Endothelial cell of hepatic sinusoid (primary cell): Measurements from ENCODE around the gene TTC34.

Experiments used
- in situ Hi-C: cut with HindIII; loops from 2 replicates; pipeline ENCODE4 v1.10.0; 2017; ENCODE audit warnings: low sequenced_read_pairs

Gene TTC34

GRCh38 chr1:2594001-2594640, 207.4 kb downstream of the TTC34 start:
- in situ Hi-C loops = no loop called here

- in situ Hi-C loops = no loop called here
These were observed 208.1 kb downstream of the TTC34 start for GRCh38 chr1:2593251-2593878.

GRCh38 chr1:2592672-2593071, 208.8 kb downstream of the TTC34 start:
- in situ Hi-C loops = no loop called here

GRCh38 chr1:2591581-2592261, 209.8 kb downstream of the TTC34 start:
- in situ Hi-C loops = no loop called here

DNA sequence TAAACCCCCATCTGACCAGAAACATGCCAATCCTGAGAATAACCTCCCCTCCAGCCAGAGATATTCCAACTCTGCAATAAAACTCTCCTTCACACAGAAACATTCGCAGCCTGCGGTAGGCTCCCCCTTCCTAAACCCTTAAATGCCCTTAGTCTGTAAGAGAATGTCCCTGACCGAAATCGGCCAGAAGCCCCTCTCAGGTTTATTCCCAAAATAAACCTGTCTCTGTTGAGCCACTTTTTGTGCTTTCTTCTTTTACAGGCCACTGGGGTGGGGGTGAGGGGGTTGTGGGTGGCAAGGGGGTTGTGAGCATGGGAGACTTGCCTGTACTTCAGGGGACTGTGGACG, 210.3 kb downstream of the TTC34 start:
- in situ Hi-C loops = no loop called here

- in situ Hi-C loops = no loop called here
These were observed 211.0 kb downstream of the TTC34 start for GRCh38 chr1:2590233-2591141.

- in situ Hi-C loops = no loop called here
These were observed 211.9 kb downstream of the TTC34 start for GRCh38 chr1:2589431-2590232.

DNA sequence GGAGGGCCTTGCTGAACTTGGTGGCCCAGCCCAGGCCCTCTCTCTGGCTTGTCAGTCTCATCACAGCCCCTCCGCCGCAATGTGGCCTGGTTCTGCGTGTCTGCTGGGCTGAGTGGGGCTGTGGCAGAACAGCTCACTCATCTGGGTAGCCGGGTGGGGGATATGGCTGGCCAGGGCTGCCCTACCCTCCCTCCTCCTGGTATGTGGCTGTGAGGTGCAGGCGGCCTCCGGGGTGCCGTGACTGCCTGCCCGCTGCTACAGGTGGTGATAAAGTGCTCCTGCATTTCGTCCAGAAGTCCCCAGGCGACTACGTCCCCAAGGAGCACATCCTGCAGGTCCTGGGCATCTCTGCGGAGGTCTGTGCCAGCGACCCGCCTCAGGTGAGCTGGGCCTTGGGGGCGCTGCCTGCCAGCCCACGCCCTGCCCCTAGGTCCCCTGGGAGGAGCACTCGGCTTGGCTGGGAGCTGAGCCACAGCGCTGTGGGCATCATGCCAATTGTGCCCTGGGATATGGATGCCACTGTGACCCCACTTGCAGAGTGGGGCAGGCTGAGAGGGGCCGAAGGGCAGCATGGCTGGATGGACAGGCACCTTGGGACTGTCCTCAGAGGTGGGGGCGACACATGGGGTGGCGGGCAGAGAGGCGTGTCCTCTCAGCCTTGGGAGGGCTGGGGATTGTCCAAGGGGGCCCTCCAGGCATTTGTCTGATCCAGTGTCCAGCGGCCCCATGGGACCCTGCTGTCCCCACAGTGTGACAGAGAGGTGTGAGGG, 212.6 kb downstream of the TTC34 start:
- in situ Hi-C loops = no loop called here

DNA sequence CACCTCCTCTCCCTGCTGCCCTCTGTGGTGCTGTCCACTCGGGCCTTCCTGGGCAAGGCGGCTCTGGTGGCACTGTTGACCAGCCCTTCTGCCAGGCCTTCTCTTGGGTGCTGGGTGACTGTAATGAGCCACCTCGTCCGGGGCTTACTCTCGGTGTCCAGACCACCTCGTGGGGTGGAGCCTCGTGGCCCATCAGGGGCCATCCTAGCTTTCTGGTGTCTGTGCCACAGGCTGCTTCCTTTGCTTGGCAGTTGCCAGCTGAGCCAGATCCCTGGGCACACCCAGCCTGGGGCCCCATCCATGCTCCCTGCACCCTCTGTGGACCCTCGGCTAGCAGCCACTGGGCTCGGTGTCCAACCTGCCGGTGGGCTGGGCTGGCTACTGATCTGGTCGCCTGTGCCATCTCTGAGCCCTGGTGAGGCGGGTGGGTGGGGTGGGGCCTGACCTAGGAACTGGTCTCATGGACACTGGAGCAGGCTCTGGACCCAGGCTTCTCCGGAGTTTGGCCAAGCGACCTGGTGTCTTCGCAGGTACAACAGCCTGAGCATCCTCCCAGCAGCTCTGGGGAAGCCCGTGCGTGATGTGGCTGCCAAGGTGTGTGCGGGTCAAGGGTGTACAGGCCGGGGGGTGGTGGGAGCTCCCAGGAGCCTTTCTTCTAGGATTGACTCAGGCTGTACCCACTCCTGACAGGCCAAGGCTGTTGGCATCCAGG, 213.5 kb downstream of the TTC34 start:
- in situ Hi-C loops = no loop called here

DNA sequence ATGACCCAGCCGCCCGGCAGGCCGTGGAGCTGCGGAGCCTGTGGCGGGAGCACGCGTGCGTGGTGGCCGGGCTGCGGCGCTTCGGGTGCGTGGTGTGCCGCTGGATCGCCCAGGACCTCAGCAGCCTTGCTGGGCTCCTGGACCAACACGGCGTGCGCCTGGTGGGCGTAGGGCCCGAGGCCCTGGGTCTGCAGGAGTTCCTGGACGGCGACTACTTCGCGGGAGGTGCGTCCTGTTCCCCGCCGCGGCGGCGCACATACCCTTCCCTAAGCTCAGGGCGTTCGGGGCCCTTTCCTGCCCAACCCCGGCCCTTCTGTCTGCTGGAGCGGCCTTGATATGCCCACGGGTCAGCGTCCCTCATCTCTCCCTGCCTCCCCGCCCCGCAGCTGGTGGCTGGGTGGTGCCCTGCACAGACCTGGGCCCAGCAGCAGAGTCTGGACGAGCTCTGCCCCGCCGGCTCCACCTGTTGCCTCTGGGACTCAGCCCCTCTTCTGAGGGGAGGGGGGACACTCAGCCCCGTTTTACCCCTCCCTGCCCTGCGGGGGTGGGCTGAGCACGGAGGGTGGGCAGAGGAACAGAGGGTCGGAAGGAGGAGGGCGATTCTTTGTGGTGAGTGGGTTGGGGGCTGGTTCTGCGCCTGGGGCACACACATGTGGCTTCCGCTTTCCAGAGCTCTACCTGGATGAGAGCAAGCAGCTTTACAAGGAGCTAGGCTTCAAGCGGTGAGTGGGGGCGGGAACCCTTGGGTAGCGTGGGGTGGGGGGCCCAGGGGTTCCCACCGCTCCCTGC, 214.2 kb downstream of the TTC34 start:
- in situ Hi-C loops = no loop called here

DNA sequence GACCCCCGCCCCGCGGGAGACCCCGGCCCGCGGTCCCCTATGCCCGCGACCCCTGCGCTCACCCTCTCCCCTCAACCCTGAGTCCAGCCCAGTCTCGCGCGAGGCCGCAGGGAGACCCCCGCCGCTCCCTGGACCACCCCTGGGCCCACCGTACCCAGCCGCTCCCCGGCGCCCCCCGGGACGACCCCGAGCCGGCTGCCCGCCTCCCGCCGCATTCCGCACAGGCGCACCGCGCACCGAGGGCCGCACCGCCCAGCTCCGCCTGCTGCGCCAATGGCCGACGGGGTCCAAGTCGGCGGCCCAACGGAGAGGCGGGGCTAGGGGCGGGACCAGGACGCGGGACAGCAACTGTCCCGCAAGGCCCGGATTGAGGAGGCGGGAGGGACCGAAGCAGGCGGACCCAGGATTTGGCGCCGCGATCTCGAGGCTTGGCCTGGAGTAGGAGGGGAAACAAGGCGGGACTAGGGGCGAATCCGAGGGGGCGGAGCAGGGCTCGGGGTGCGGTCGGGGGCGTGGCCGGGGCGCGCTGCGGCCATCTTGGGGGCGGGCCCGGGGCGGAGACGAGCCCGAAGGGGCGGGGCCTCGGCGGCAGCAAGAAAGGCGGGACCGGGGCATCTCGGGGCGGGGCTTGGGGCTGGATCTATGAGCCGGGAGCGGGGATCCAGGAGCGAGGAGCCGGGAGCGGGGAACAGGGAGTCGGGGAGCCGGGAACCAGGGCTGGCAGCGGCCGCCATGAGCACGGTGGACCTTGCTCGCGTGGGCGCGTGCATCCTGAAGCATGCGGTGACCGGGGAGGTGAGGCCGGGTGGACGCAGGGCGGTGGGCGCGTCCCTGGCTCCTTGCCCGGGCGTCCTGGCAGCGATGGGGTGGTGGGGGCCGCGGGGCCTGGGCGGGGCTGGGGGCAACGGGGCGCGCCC, 215.1 kb downstream of the TTC34 start, which contains the start of gene PRXL2B:
Gene PRXL2B (plus strand): TSS at position 624 of the 917 bp plus-strand sequence. CDS start 109 bp downstream, at position 733.
- in situ Hi-C loops = no loop called here
